ENCODE results near the gene DNAJC17.

The DNAJC17 gene

GRCh38 chr15:40766906-40767837, 40.1 kb downstream of the DNAJC17 start:
- DNase-seq (ENCODE audit: low read depth), result no peak

GRCh38 chr15:40766194-40766815, 41.0 kb downstream of the DNAJC17 start:
- DNase-seq (ENCODE audit: low read depth), result no peak

- no peak for DNase-seq (ENCODE audit: low read depth)
These were observed 42.6 kb downstream of the DNAJC17 start for GRCh38 chr15:40764629-40765103.

- DNase-seq (ENCODE audit: low read depth), result peak; percentile 60
These were observed 43.3 kb downstream of the DNAJC17 start, which contains the start of gene GCHFR for GRCh38 chr15:40763801-40764628. TSS of gene GCHFR (plus strand) at chr15:40764068. CDS start at chr15:40764181, 113 bp downstream.

GRCh38 chr15:40762919-40763800, 44.1 kb downstream of the DNAJC17 start:
- DNase-seq (ENCODE audit: low read depth), result no peak

GRCh38 chr15:40759961-40760360, 47.3 kb downstream of the DNAJC17 start:
- DNase-seq (ENCODE audit: low read depth), result no peak

- no peak for DNase-seq (ENCODE audit: low read depth)
These were observed 50.3 kb downstream of the DNAJC17 start for GRCh38 chr15:40756938-40757337.

- DNase-seq (ENCODE audit: low read depth), result no peak
These were observed 51.5 kb downstream of the DNAJC17 start for GRCh38 chr15:40755812-40756208.

GRCh38 chr15:40754883-40755811, 52.1 kb downstream of the DNAJC17 start, which contains the start of gene RMDN3:
TSS of gene RMDN3 (minus strand) at chr15:40755254. CDS start at chr15:40754783, 471 bp downstream.
- peak; percentile 88 for DNase-seq (ENCODE audit: low read depth)

- DNase-seq (ENCODE audit: low read depth), result no peak
These were observed 52.7 kb downstream of the DNAJC17 start for GRCh38 chr15:40754574-40754882.

GRCh38 chr15:40751745-40752144, 55.5 kb downstream of the DNAJC17 start:
- no peak for DNase-seq (ENCODE audit: low read depth)

- DNase-seq (ENCODE audit: low read depth), result no peak
These were observed 56.4 kb downstream of the DNAJC17 start for GRCh38 chr15:40750885-40751284.

GRCh38 chr15:40749151-40749630, 58.1 kb downstream of the DNAJC17 start:
- DNase-seq (ENCODE audit: low read depth), result no peak

GRCh38 chr15:40747685-40748631, 59.3 kb downstream of the DNAJC17 start:
- DNase-seq (ENCODE audit: low read depth), result no peak

- no peak for DNase-seq (ENCODE audit: low read depth)
These were observed 60.3 kb downstream of the DNAJC17 start for GRCh38 chr15:40746916-40747418.

GRCh38 chr15:40744815-40745152, 62.5 kb downstream of the DNAJC17 start:
- no peak for DNase-seq (ENCODE audit: low read depth)

GRCh38 chr15:40743921-40744814, 63.1 kb downstream of the DNAJC17 start:
- no peak for DNase-seq (ENCODE audit: low read depth)
